SH-SY5Y (cell line): ENCODE results near the gene SAA1.

Experiments used
- GATA2 ChIP-seq: IDR thresholded peaks from 2 replicates; pipeline ENCODE4 v1.6.1; 2011; ENCODE audit warnings: mild to moderate bottlenecking, low read depth, low read length
- GATA3 ChIP-seq: IDR thresholded peaks from 2 replicates; pipeline ENCODE4 v1.6.1; 2011; ENCODE audit warnings: low read depth, mild to moderate bottlenecking, low read length, moderate library complexity

DNA sequence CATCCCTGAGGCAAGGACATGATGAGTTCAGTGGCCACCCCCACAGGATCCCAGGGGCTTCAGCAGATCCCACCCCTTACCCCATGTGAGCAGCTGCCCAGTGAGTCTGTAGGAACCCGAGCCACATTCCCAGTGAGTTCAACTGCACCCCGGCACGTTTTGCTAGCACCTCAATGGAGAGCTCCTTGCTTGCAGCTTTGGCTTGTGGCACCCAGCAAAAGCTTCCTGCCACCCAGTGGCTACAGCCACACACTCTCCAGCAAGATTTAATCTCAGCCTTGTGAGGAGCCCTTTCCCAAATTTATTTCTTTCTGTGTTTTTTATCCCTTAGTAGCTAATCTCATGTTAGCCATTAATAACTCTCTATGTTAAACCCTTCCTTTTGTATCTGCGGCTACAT, 4.0 kb downstream of the SAA1 start:
- TF ChIP-seq GATA3, result no peak
- TF ChIP-seq GATA2, result no peak
